Measurements from ENCODE around the gene NPNT.

NPNT gene

DNA sequence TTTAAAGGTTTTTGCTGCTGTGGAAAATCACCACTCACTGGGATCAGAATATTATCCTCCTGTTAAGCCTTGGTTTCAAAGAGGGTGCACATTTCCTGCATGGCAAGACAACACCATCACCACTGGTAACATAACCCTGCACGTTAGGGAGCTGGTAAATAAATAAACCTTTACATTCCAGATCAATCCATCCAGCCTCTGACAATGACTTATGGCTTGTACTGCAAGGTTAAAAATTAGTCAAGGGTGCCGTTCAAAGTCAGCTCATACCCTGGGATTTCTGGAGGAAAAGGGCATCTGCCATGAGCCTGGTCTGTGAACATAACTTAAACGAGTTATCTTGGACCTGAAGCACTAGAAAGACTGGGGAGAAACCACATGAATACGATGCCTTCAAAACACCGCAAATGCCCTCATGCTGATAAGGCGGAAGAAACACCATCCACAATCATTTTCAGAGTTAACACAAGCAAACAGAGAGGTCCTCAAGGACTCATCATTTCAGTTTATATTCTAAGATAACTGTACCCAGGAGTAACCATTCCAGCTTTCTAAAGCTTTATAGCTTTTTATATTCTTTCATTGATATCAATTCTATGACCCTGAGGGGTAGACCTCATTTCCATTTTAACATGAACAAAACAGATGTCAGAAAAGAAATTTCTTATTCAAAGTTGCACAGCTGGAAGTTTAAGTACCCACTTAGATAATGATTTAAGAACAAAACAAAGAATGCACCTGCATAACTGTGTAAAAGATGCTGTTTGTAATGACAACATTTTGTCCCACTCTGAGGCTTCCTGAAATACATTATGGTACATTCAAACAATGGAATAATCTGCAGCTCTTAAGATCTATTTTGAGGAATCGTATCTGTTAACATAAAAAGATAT lies 103.1 kb downstream of the NPNT start:
- no peak overlapping the region for H2AK5ac ChIP-seq (ENCODE audit: low read length)
- H3K4me1 ChIP-seq (ENCODE audit: control insufficient read depth, low read depth, low read length) = no peaks in the 10 kb centered on the region
- H4K5ac ChIP-seq (ENCODE audit: low read length) = no peak overlapping the region
- no peaks in the 10 kb centered on the region for H3K79me2 ChIP-seq (ENCODE audit: control insufficient read depth, insufficient read depth, low read length)
- H3K27ac ChIP-seq (ENCODE audit: low read depth, low read length) = no peak overlapping the region
- no peaks in the 10 kb centered on the region for H3K36me3 ChIP-seq (ENCODE audit: control insufficient read depth, insufficient read depth, low read length)
- H3K79me1 ChIP-seq (ENCODE audit: low read length) = no peaks in the 10 kb centered on the region
- no peak overlapping the region for H2BK120ac ChIP-seq (ENCODE audit: low read depth, low read length)
- H3K4me3 ChIP-seq (ENCODE audit: low read length) = no peak overlapping the region
- no peak overlapping the region for H3K56ac ChIP-seq (ENCODE audit: low read length)
- no peaks in the 10 kb centered on the region for H3K27me3 ChIP-seq (ENCODE audit: insufficient read depth, low read length, poor library complexity)
- WGBS (ENCODE audit: extremely low coverage, insufficient coverage, low lambda C conversion rate) = no CpG with 5 or more reads among the region's 7 CpGs
- no peak overlapping the region for H3K4me2 ChIP-seq (ENCODE audit: low read length)
- H2BK5ac ChIP-seq (ENCODE audit: low read length) = no peak overlapping the region
- H3K18ac ChIP-seq (ENCODE audit: low read length) = no peak overlapping the region
- no peak overlapping the region for H4K8ac ChIP-seq (ENCODE audit: low read depth, low read length)
- no peak overlapping the region for H3K9ac ChIP-seq (ENCODE audit: low read length)
- H2BK15ac ChIP-seq (replicated peaks; ENCODE audit: low read depth) = no peak overlapping the region
- DNase-seq = no peak
- no peak overlapping the region for H3K23ac ChIP-seq (ENCODE audit: low read length)
- H3K4ac ChIP-seq (ENCODE audit: low read depth, low read length) = no peak overlapping the region

DNA sequence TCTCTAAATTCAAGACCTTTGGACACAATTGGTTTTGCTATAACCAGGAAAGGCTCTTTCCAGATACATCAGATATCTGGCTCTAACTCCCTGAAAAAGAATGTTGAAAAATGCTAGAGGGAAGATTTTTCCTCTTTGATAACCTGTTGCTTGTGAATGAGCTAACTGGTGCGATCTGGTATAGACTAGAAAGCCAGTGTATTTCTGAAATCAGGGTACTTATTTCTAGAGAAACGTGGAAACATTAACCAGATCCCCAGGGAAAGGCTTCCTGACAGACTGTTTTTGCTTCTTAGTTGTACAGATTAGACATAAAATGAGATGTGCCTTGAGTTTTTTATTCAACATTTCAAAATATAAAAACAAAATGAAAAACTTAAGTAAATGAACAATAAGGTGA lies 107.7 kb downstream of the NPNT start:
- no peak overlapping the region for H2BK15ac ChIP-seq (replicated peaks; ENCODE audit: low read depth)
- no peak overlapping the region for H2BK120ac ChIP-seq (ENCODE audit: low read depth, low read length)
- WGBS (ENCODE audit: extremely low coverage, insufficient coverage, low lambda C conversion rate) = no CpG with 5 or more reads among the region's 2 CpGs

DNA sequence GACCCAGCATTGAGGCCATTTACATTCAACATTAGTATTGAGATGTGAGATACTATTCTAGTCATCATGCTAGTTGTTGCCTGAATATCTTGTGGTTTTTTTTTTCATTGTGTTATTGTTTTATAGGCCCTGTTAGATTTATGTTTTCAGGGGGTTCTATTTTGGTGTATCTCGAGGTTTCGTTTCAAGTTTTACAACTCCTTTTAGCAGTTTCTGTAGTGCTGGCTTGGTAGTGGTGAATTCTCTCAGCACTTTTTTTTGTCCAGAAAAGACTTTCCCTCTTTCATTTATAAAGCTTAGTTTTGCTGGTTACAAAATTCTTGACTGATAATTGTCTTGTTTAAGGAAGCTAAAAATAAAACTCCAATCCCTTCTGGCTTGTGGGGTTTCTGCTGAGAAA lies 115.5 kb downstream of the NPNT start:
- no peak overlapping the region for H3K56ac ChIP-seq (ENCODE audit: low read length)
- H3K23ac ChIP-seq (ENCODE audit: low read length) = no peak overlapping the region
- H3K18ac ChIP-seq (ENCODE audit: low read length) = no peak overlapping the region
- H2AK5ac ChIP-seq (ENCODE audit: low read length) = no peak overlapping the region
- H4K8ac ChIP-seq (ENCODE audit: low read depth, low read length) = no peak overlapping the region
- no peak overlapping the region for H3K4ac ChIP-seq (ENCODE audit: low read depth, low read length)
- no peak overlapping the region for H2BK15ac ChIP-seq (replicated peaks; ENCODE audit: low read depth)
- no peaks in the 10 kb centered on the region for H3K4me1 ChIP-seq (ENCODE audit: control insufficient read depth, low read depth, low read length)
- no peaks in the 10 kb centered on the region for H3K27me3 ChIP-seq (ENCODE audit: insufficient read depth, low read length, poor library complexity)
- H3K36me3 ChIP-seq (ENCODE audit: control insufficient read depth, insufficient read depth, low read length) = no peaks in the 10 kb centered on the region
- H3K9ac ChIP-seq (ENCODE audit: low read length) = no peak overlapping the region
- no peak overlapping the region for H3K27ac ChIP-seq (ENCODE audit: low read depth, low read length)
- no peaks in the 10 kb centered on the region for H3K79me1 ChIP-seq (ENCODE audit: low read length)
- H2BK5ac ChIP-seq (ENCODE audit: low read length) = no peak overlapping the region
- no peak overlapping the region for H3K4me2 ChIP-seq (ENCODE audit: low read length)
- no peaks in the 10 kb centered on the region for H3K79me2 ChIP-seq (ENCODE audit: control insufficient read depth, insufficient read depth, low read length)
- H2BK120ac ChIP-seq (ENCODE audit: low read depth, low read length) = no peak overlapping the region
- no peak overlapping the region for H3K4me3 ChIP-seq (ENCODE audit: low read length)
- H4K5ac ChIP-seq (ENCODE audit: low read length) = no peak overlapping the region
- no CpG with 5 or more reads among the region's 2 CpGs for WGBS (ENCODE audit: extremely low coverage, insufficient coverage, low lambda C conversion rate)
- DNase-seq = no peak

More for the DNA sequence above, 107.7 kb downstream of the NPNT start:
- no peak overlapping the region for H3K4ac ChIP-seq (ENCODE audit: low read depth, low read length)
- no peak overlapping the region for H4K8ac ChIP-seq (ENCODE audit: low read depth, low read length)
- no peak overlapping the region for H3K9ac ChIP-seq (ENCODE audit: low read length)
- no peak overlapping the region for H3K23ac ChIP-seq (ENCODE audit: low read length)
- DNase-seq = no peak
- H3K4me1 ChIP-seq (ENCODE audit: control insufficient read depth, low read depth, low read length) = no peaks in the 10 kb centered on the region
- no peak overlapping the region for H2BK5ac ChIP-seq (ENCODE audit: low read length)
- no peak overlapping the region for H4K5ac ChIP-seq (ENCODE audit: low read length)
- no peak overlapping the region for H3K18ac ChIP-seq (ENCODE audit: low read length)
- H3K79me2 ChIP-seq (ENCODE audit: control insufficient read depth, insufficient read depth, low read length) = no peaks in the 10 kb centered on the region
- no peaks in the 10 kb centered on the region for H3K79me1 ChIP-seq (ENCODE audit: low read length)
- no peaks in the 10 kb centered on the region for H3K27me3 ChIP-seq (ENCODE audit: insufficient read depth, low read length, poor library complexity)
- H2AK5ac ChIP-seq (ENCODE audit: low read length) = no peak overlapping the region
- H3K27ac ChIP-seq (ENCODE audit: low read depth, low read length) = no peak overlapping the region
- no peak overlapping the region for H3K4me3 ChIP-seq (ENCODE audit: low read length)
- no peak overlapping the region for H3K4me2 ChIP-seq (ENCODE audit: low read length)
- H3K56ac ChIP-seq (ENCODE audit: low read length) = no peak overlapping the region
- no peaks in the 10 kb centered on the region for H3K36me3 ChIP-seq (ENCODE audit: control insufficient read depth, insufficient read depth, low read length)

- no peaks in the 10 kb centered on the region for H3K4me1 ChIP-seq (ENCODE audit: control insufficient read depth, low read depth, low read length)
- H2BK120ac ChIP-seq (ENCODE audit: low read depth, low read length) = no peak overlapping the region
These were observed 116.1 kb downstream of the NPNT start for GRCh38 chr4:106011387-106011786.

DNA sequence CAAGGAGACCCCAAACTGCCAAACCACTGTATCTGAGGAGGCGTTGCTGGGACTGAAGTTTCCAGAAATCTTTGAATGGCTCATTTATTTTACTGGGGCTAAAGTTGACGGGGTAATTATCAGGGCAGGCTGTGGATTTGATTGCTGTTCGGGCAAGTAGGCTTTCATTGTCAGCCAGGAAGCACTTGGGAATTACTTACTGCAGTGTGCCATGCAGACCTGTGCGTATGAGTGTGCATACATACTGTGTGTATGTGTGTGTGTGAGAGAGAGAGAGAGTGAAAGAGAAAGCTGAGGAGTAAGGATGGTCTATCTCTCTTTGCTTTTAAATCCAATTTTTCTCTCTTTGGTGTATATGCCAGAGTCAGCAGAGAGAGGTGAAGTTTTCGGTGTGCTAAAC lies 122.7 kb downstream of the NPNT start:
- no peak overlapping the region for H3K4me2 ChIP-seq (ENCODE audit: low read length)
- H3K4me3 ChIP-seq (ENCODE audit: low read length) = no peak overlapping the region
- no peaks in the 10 kb centered on the region for H3K79me1 ChIP-seq (ENCODE audit: low read length)
- no peak overlapping the region for H2AK5ac ChIP-seq (ENCODE audit: low read length)
- no peak overlapping the region for H3K18ac ChIP-seq (ENCODE audit: low read length)
- no peaks in the 10 kb centered on the region for H3K27me3 ChIP-seq (ENCODE audit: insufficient read depth, low read length, poor library complexity)
- DNase-seq = no peak
- H3K9ac ChIP-seq (ENCODE audit: low read length) = no peak overlapping the region
- WGBS (ENCODE audit: extremely low coverage, insufficient coverage, low lambda C conversion rate) = no CpG with 5 or more reads among the region's 5 CpGs
- H3K23ac ChIP-seq (ENCODE audit: low read length) = no peak overlapping the region
- no peak overlapping the region for H3K27ac ChIP-seq (ENCODE audit: low read depth, low read length)
- H3K4me1 ChIP-seq (ENCODE audit: control insufficient read depth, low read depth, low read length) = no peaks in the 10 kb centered on the region
- H3K4ac ChIP-seq (ENCODE audit: low read depth, low read length) = no peak overlapping the region
- H2BK15ac ChIP-seq (replicated peaks; ENCODE audit: low read depth) = no peak overlapping the region
- H3K56ac ChIP-seq (ENCODE audit: low read length) = no peak overlapping the region
- H3K79me2 ChIP-seq (ENCODE audit: control insufficient read depth, insufficient read depth, low read length) = no peaks in the 10 kb centered on the region
- no peaks in the 10 kb centered on the region for H3K36me3 ChIP-seq (ENCODE audit: control insufficient read depth, insufficient read depth, low read length)
- H4K5ac ChIP-seq (ENCODE audit: low read length) = no peak overlapping the region
- no peak overlapping the region for H2BK120ac ChIP-seq (ENCODE audit: low read depth, low read length)
- no peak overlapping the region for H4K8ac ChIP-seq (ENCODE audit: low read depth, low read length)
- H2BK5ac ChIP-seq (ENCODE audit: low read length) = no peak overlapping the region

More at GRCh38 chr4:106011387-106011786, 116.1 kb downstream of the NPNT start:
- Histone ChIP-seq H3K79me1 (ENCODE audit: low read length) (no peaks in the 10 kb centered on the region), H3K56ac (ENCODE audit: low read length) (no peak overlapping the region), H2BK15ac (replicated peaks; ENCODE audit: low read depth) (no peak overlapping the region), H3K18ac (ENCODE audit: low read length) (no peak overlapping the region), H4K5ac (ENCODE audit: low read length) (no peak overlapping the region), H3K79me2 (ENCODE audit: control insufficient read depth, insufficient read depth, low read length) (no peaks in the 10 kb centered on the region), H3K4me2 (ENCODE audit: low read length) (no peak overlapping the region), H3K4me3 (ENCODE audit: low read length) (no peak overlapping the region), H3K36me3 (ENCODE audit: control insufficient read depth, insufficient read depth, low read length) (no peaks in the 10 kb centered on the region), H2BK5ac (ENCODE audit: low read length) (no peak overlapping the region), H3K23ac (ENCODE audit: low read length) (no peak overlapping the region), H4K8ac (ENCODE audit: low read depth, low read length) (no peak overlapping the region), H3K9ac (ENCODE audit: low read length) (no peak overlapping the region), H3K27me3 (ENCODE audit: insufficient read depth, low read length, poor library complexity) (no peaks in the 10 kb centered on the region), H2AK5ac (ENCODE audit: low read length) (no peak overlapping the region), H3K27ac (ENCODE audit: low read depth, low read length) (no peak overlapping the region), H3K4ac (ENCODE audit: low read depth, low read length) (no peak overlapping the region)
- DNase-seq = no peak
- WGBS (ENCODE audit: extremely low coverage, insufficient coverage, low lambda C conversion rate) = no CpG with 5 or more reads among the region's 1 CpG

DNA sequence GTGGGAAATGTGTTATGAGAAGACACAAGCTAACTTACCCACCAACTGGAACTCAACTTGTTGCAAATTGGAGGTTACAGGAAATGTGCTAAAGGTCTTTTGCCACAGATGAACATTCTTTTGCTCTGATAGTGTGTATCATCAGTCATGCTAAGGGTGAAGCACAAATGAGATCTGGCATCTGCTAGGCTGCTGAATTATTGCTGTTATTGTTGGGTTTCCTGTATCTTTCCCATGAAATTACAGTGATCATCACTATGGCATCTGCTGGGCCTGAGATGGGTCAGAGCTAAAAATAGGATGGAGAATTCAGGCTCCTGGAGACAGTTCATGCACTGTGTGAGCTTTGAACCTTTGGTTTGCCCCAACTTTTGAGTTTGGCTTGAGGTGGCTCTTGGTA lies 124.5 kb downstream of the NPNT start:
- DNase-seq = no peak
- H3K4me1 ChIP-seq (ENCODE audit: control insufficient read depth, low read depth, low read length) = no peaks in the 10 kb centered on the region

More for the DNA sequence above, 124.5 kb downstream of the NPNT start:
- Histone ChIP-seq H2AK5ac (ENCODE audit: low read length) (no peak overlapping the region), H3K79me2 (ENCODE audit: control insufficient read depth, insufficient read depth, low read length) (no peaks in the 10 kb centered on the region), H3K9ac (ENCODE audit: low read length) (no peak overlapping the region), H3K4me3 (ENCODE audit: low read length) (no peak overlapping the region), H2BK5ac (ENCODE audit: low read length) (no peak overlapping the region), H3K4me2 (ENCODE audit: low read length) (no peak overlapping the region), H4K5ac (ENCODE audit: low read length) (no peak overlapping the region), H3K36me3 (ENCODE audit: control insufficient read depth, insufficient read depth, low read length) (no peaks in the 10 kb centered on the region), H3K4ac (ENCODE audit: low read depth, low read length) (no peak overlapping the region), H2BK15ac (replicated peaks; ENCODE audit: low read depth) (no peak overlapping the region), H3K56ac (ENCODE audit: low read length) (no peak overlapping the region), H2BK120ac (ENCODE audit: low read depth, low read length) (no peak overlapping the region), H3K23ac (ENCODE audit: low read length) (no peak overlapping the region), H3K18ac (ENCODE audit: low read length) (no peak overlapping the region), H3K27me3 (ENCODE audit: insufficient read depth, low read length, poor library complexity) (no peaks in the 10 kb centered on the region), H3K79me1 (ENCODE audit: low read length) (no peaks in the 10 kb centered on the region), H4K8ac (ENCODE audit: low read depth, low read length) (no peak overlapping the region), H3K27ac (ENCODE audit: low read depth, low read length) (no peak overlapping the region)
